Measurements from ENCODE around the gene BIN1. TPM values are rescaled to one million over a fixed set of nuclear protein-coding genes. Genes with fewer than 3 reads are reported as not detected.

The BIN1 gene
- total and polyA plus RNA-seq, 2 experiments from 2014 or later = 23.9 to 33.0 TPM

DNA sequence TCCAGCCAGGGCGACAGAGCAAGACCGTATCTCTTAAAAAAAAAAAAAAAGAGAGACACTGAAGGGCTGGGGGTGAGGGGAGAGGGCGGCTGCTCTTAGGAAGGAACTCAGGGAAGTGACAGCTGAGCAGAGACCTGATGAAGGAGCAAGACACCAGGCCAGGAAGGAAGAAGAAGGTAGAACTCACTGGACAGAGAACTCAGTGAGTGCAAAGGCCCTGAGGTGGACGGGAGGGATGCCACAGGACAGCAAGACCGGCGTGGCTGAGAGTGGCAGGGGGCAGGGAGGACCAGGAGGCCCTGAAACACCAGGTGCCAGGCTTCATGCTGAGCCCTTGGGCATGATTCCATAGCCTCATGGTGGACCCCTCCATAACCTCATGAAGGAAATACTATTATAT lies 18.2 kb downstream of the BIN1 start:
- H3K9me3 ChIP-seq (ENCODE audit: low read depth) = no peaks in the 10 kb centered on the region
- H3K36me3 ChIP-seq (ENCODE audit: low read depth) = no peaks in the 10 kb centered on the region
- no peak overlapping the region for H2AFZ ChIP-seq
- no peak overlapping the region for H3K4me3 ChIP-seq
- peaks cover 21% of the 10 kb centered on the region for H3K4me1 ChIP-seq (ENCODE audit: insufficient read depth)
- in situ Hi-C loops (cut with MboI) = no loop called here
- 81 to 94% methylated on average over 5 to 6 of the region's 6 CpGs for WGBS, 2 experiments (ENCODE audit: low coverage in 1 of 2, low lambda C conversion rate in 2 of 2, missing lambda C conversion rate in 2 of 2)
- H3K4me2 ChIP-seq (ENCODE audit: unreplicated experiment) = no peak overlapping the region
- no peak overlapping the region for H3K9ac ChIP-seq
- H3K27ac ChIP-seq = no peak overlapping the region
- peaks cover 9% of the 10 kb centered on the region for H3F3A ChIP-seq (ENCODE audit: insufficient read depth)
- no peaks in the 10 kb centered on the region for H3K27me3 ChIP-seq (replicated peaks; ENCODE audit: insufficient read depth)
- H4K20me1 ChIP-seq (ENCODE audit: insufficient read depth) = no peaks in the 10 kb centered on the region
- H3K79me2 ChIP-seq (ENCODE audit: insufficient read depth) = peaks cover 35% of the 10 kb centered on the region; the same call in 1 of the 2 replicates
- no peaks in the 10 kb centered on the region for H3K9me2 ChIP-seq (ENCODE audit: insufficient read depth)
- no peak for TF ChIP-seq EZH2phosphoT487 (IDR thresholded peaks at IDR 0.05; ENCODE audit: insufficient read depth, low read depth)
- TF ChIP-seq EZH2 (IDR thresholded peaks at IDR 0.05; ENCODE audit: insufficient read depth, poor library complexity, severe bottlenecking) = no peak
- no peak for DNase-seq

GRCh38 chr2:127087791-127088495 lies 19.0 kb downstream of the BIN1 start:
- Histone ChIP-seq H3K4me2 (ENCODE audit: unreplicated experiment) (no peak overlapping the region), H3K79me2 (ENCODE audit: insufficient read depth) (peaks cover 32% of the 10 kb centered on the region; the same call in 1 of the 2 replicates), H3K27me3 (replicated peaks; ENCODE audit: insufficient read depth) (no peaks in the 10 kb centered on the region), H3K27ac (no peak overlapping the region), H4K20me1 (ENCODE audit: insufficient read depth) (no peaks in the 10 kb centered on the region), H3F3A (ENCODE audit: insufficient read depth) (peaks cover 16% of the 10 kb centered on the region), H3K4me1 (ENCODE audit: insufficient read depth) (peaks cover 28% of the 10 kb centered on the region), H2AFZ (no peak overlapping the region), H3K9me3 (ENCODE audit: low read depth) (no peaks in the 10 kb centered on the region), H3K9ac (no peak overlapping the region), H3K36me3 (ENCODE audit: low read depth) (no peaks in the 10 kb centered on the region), H3K9me2 (ENCODE audit: insufficient read depth) (no peaks in the 10 kb centered on the region), H3K4me3 (no peak overlapping the region)
- WGBS, 2 experiments (ENCODE audit: low coverage in 1 of 2, low lambda C conversion rate in 2 of 2, missing lambda C conversion rate in 2 of 2) = 68 to 79% methylated on average over 11 to 13 of the region's 13 CpGs
- TF ChIP-seq EZH2phosphoT487 (IDR thresholded peaks at IDR 0.05; ENCODE audit: insufficient read depth, low read depth) (no peak), EZH2 (IDR thresholded peaks at IDR 0.05; ENCODE audit: insufficient read depth, poor library complexity, severe bottlenecking) (no peak)
- DNase-seq = no peak
- in situ Hi-C loops (cut with MboI) = no loop called here

DNA sequence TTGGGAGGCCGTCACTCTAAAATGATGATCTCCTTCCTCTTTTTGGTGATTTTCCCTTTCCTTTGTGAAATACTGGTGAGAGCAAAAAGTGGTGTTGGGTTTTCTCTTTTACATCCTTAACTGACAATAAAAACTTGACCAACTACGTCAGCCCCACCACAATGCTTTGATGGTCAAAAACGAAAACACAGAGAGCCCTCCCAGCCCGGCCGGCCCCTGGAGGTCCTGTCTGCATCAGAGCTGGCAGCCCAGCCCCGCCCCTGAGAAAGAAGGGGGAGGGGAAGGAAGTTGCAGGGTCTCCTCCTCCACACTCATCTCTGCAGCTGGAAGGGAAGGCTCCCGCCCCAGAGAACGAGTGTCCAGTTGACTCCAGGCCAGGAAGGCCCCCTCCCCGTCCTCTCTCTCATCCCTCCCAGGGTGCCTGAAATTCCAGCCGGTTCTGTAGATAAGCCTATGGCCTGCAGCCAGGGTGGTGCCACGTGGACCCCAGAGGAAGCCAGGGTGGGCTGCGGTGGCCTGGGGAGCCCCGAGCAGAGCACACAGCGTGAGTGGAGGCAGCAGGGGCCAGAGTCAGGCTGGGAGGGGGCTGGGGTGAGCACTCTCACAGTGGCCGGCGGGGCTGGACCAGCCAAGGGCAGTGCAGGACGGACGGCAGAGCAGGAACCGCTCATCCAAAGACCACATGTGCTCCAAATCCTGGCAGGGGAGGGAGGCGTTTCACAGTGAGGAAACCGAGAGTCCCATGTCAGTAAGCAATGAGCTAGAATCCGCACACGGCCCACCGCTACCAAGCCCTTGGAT lies 19.8 kb downstream of the BIN1 start:
- Histone ChIP-seq H3K4me1 (ENCODE audit: insufficient read depth) (peaks cover 36% of the 10 kb centered on the region), H3K79me2 (ENCODE audit: insufficient read depth) (peaks cover 30% of the 10 kb centered on the region; the same call in 1 of the 2 replicates)

GRCh38 chr2:127085317-127085681 lies 21.7 kb downstream of the BIN1 start:
- TF ChIP-seq EZH2phosphoT487 (IDR thresholded peaks at IDR 0.05; ENCODE audit: insufficient read depth, low read depth) (no peak), EZH2 (IDR thresholded peaks at IDR 0.05; ENCODE audit: insufficient read depth, poor library complexity, severe bottlenecking) (no peak)
- peaks cover 37% of the 10 kb centered on the region for H3K4me1 ChIP-seq (ENCODE audit: insufficient read depth)
- in situ Hi-C loops (cut with MboI) = no loop called here
- H3F3A ChIP-seq (ENCODE audit: insufficient read depth) = peaks cover 21% of the 10 kb centered on the region
- H3K27ac ChIP-seq = no peak overlapping the region
- H3K4me2 ChIP-seq (ENCODE audit: unreplicated experiment) = peak overlapping the region; percentile 13
- H3K9ac ChIP-seq = no peak overlapping the region
- H3K9me3 ChIP-seq (ENCODE audit: low read depth) = no peaks in the 10 kb centered on the region
- peaks cover 48% of the 10 kb centered on the region for H3K79me2 ChIP-seq (ENCODE audit: insufficient read depth)
- no peaks in the 10 kb centered on the region for H3K9me2 ChIP-seq (ENCODE audit: insufficient read depth)
- no peaks in the 10 kb centered on the region for H3K27me3 ChIP-seq (replicated peaks; ENCODE audit: insufficient read depth)
- no peak overlapping the region for H2AFZ ChIP-seq
- no peak overlapping the region for H3K4me3 ChIP-seq
- WGBS, 2 experiments (ENCODE audit: low coverage in 1 of 2, low lambda C conversion rate in 2 of 2, missing lambda C conversion rate in 2 of 2) = 73 to 79% methylated on average over 9 of the region's 9 CpGs
- H4K20me1 ChIP-seq (ENCODE audit: insufficient read depth) = no peaks in the 10 kb centered on the region
- DNase-seq = no peak
- H3K36me3 ChIP-seq (ENCODE audit: low read depth) = no peaks in the 10 kb centered on the region

More for the DNA sequence above, 19.8 kb downstream of the BIN1 start:
- no peaks in the 10 kb centered on the region for H3K36me3 ChIP-seq (ENCODE audit: low read depth)
- H4K20me1 ChIP-seq (ENCODE audit: insufficient read depth) = no peaks in the 10 kb centered on the region
- H3K4me3 ChIP-seq = no peak overlapping the region
- H2AFZ ChIP-seq = no peak overlapping the region
- no peaks in the 10 kb centered on the region for H3K9me2 ChIP-seq (ENCODE audit: insufficient read depth)
- in situ Hi-C loops (cut with MboI) = no loop called here
- peak; percentile 50 for DNase-seq
- no peaks in the 10 kb centered on the region for H3K27me3 ChIP-seq (replicated peaks; ENCODE audit: insufficient read depth)
- H3F3A ChIP-seq (ENCODE audit: insufficient read depth) = peaks cover 21% of the 10 kb centered on the region
- TF ChIP-seq EZH2phosphoT487 (IDR thresholded peaks at IDR 0.05; ENCODE audit: insufficient read depth, low read depth) = no peak
- TF ChIP-seq EZH2 (IDR thresholded peaks at IDR 0.05; ENCODE audit: insufficient read depth, poor library complexity, severe bottlenecking) = no peak
- H3K9ac ChIP-seq = peak overlapping the region; percentile 54; the same call in 1 of the 2 replicates
- WGBS, 2 experiments (ENCODE audit: low coverage in 1 of 2, low lambda C conversion rate in 2 of 2, missing lambda C conversion rate in 2 of 2) = 22 to 24% methylated on average over 23 to 24 of the region's 24 CpGs
- H3K4me2 ChIP-seq (ENCODE audit: unreplicated experiment) = peak overlapping the region; percentile 14
- no peaks in the 10 kb centered on the region for H3K9me3 ChIP-seq (ENCODE audit: low read depth)
- no peak overlapping the region for H3K27ac ChIP-seq
